ENCODE data around the gene ALKBH6.

The ALKBH6 gene

GRCh38 chr19:36058481-36059179 lies 44.6 kb upstream of the ALKBH6 start:
- POLR2A ChIA-PET: no interaction called here
- TF ChIP-seq CTBP1 (IDR thresholded peaks at IDR 0.05; ENCODE audit: borderline replicate concordance) (no peak), FOXA1 (IDR thresholded peaks at IDR 0.05) (no peak), TARDBP (IDR thresholded peaks at IDR 0.05) (no peak), FOXM1 (IDR thresholded peaks at IDR 0.05; ENCODE audit: borderline replicate concordance) (no peak), SUZ12 (IDR thresholded peaks at IDR 0.05) (no peak), ARNT (IDR thresholded peaks at IDR 0.05) (no peak), L3MBTL2 (conservative IDR thresholded peaks at IDR 0.05) (no peak), PKNOX1 (IDR thresholded peaks at IDR 0.05) (no peak), LEF1 (IDR thresholded peaks at IDR 0.05; ENCODE audit: borderline replicate concordance) (no peak), HDGF (IDR thresholded peaks at IDR 0.05; ENCODE audit: borderline replicate concordance) (no peak), NFRKB (IDR thresholded peaks at IDR 0.05) (no peak), BHLHE40 (IDR thresholded peaks at IDR 0.05; ENCODE audit: borderline replicate concordance) (no peak), SP1 (IDR thresholded peaks at IDR 0.05) (no peak), ZNF384 (IDR thresholded peaks at IDR 0.05) (no peak), ELF4 (IDR thresholded peaks at IDR 0.05) (no peak), FOXK2 (IDR thresholded peaks at IDR 0.05) (no peak)
- CTCF ChIA-PET: no interaction called here
- no peak for DNase-seq (ENCODE audit: extremely low spot score)

GRCh38 chr19:36054733-36055686 lies 41.0 kb upstream of the ALKBH6 start, which contains the start of gene WDR62:
Gene WDR62 (plus strand): TSS chr19:36054897. CDS start chr19:36054972, 75 bp downstream.
- POLR2A ChIA-PET: interaction anchor here (0.7 to 1.7 kb wide), 11 partner anchors 11 to 307 kb away, joined by 3 to 9 read pairs (median 4); partner anchors contain the start of genes ALKBH6, LIN37, POLR2I and TBCB
- DNase-seq (ENCODE audit: extremely low spot score): peak; percentile 93
- TF ChIP-seq SUZ12 (IDR thresholded peaks at IDR 0.05) (no peak), ELF4 (IDR thresholded peaks at IDR 0.05) (no peak), TARDBP (IDR thresholded peaks at IDR 0.05) (no peak), L3MBTL2 (conservative IDR thresholded peaks at IDR 0.05) (peak; percentile 94), FOXA1 (IDR thresholded peaks at IDR 0.05) (no peak), FOXM1 (IDR thresholded peaks at IDR 0.05; ENCODE audit: borderline replicate concordance) (0 out of 2 replicates have a peak, but pooled peaks have one; percentile 19)
- CTCF ChIA-PET: interaction anchor here (0.8 kb wide), 1 partner anchor 124 kb away, joined by 3 read pairs; no protein-coding TSS in a partner anchor

GRCh38 chr19:36054119-36054732 lies 40.2 kb upstream of the ALKBH6 start, which contains the start of gene THAP8:
Gene THAP8 (minus strand): TSS chr19:36054285. CDS start chr19:36054217, 68 bp downstream.
- ChIA-PET POLR2A (interaction anchor here (0.6 to 1.7 kb wide), 15 partner anchors 10 to 306 kb away, joined by 3 to 9 read pairs (median 4); partner anchors contain the start of genes ALKBH6, LIN37, POLR2I and TBCB), CTCF (interaction anchor here (0.8 kb wide), 1 partner anchor 123 kb away, joined by 3 read pairs; no protein-coding TSS in a partner anchor)
- DNase-seq (ENCODE audit: extremely low spot score): peak; percentile 96
- TF ChIP-seq SP1 (IDR thresholded peaks at IDR 0.05) (no peak), ZNF384 (IDR thresholded peaks at IDR 0.05) (no peak), FOXK2 (IDR thresholded peaks at IDR 0.05) (no peak), L3MBTL2 (conservative IDR thresholded peaks at IDR 0.05) (no peak; the same call in none of the 2 replicates), ARNT (IDR thresholded peaks at IDR 0.05) (no peak), PKNOX1 (IDR thresholded peaks at IDR 0.05) (peak; percentile 83), CTBP1 (IDR thresholded peaks at IDR 0.05; ENCODE audit: borderline replicate concordance) (no peak), HDGF (IDR thresholded peaks at IDR 0.05; ENCODE audit: borderline replicate concordance) (0 out of 2 replicates have a peak, but pooled peaks have one; percentile 31), TARDBP (IDR thresholded peaks at IDR 0.05) (0 out of 2 replicates have a peak, but pooled peaks have one; percentile 22), NFRKB (IDR thresholded peaks at IDR 0.05) (no peak), FOXM1 (IDR thresholded peaks at IDR 0.05; ENCODE audit: borderline replicate concordance) (no peak), FOXA1 (IDR thresholded peaks at IDR 0.05) (no peak), BHLHE40 (IDR thresholded peaks at IDR 0.05; ENCODE audit: borderline replicate concordance) (peak; percentile 45; the same call in 1 of the 2 replicates), ELF4 (IDR thresholded peaks at IDR 0.05) (no peak), LEF1 (IDR thresholded peaks at IDR 0.05; ENCODE audit: borderline replicate concordance) (no peak), SUZ12 (IDR thresholded peaks at IDR 0.05) (no peak)

- no peak for DNase-seq (ENCODE audit: extremely low spot score)
- POLR2A ChIA-PET: no interaction called here
- TF ChIP-seq L3MBTL2 (conservative IDR thresholded peaks at IDR 0.05) (no peak), PKNOX1 (IDR thresholded peaks at IDR 0.05) (peak; percentile 84), FOXM1 (IDR thresholded peaks at IDR 0.05; ENCODE audit: borderline replicate concordance) (no peak)
- CTCF ChIA-PET: no interaction called here
Observed at GRCh38 chr19:36051637-36052036, 37.6 kb upstream of the ALKBH6 start.

- POLR2A ChIA-PET: no interaction called here
Observed at GRCh38 chr19:36051236-36051635, 37.2 kb upstream of the ALKBH6 start.

More at GRCh38 chr19:36051236-36051635, 37.2 kb upstream of the ALKBH6 start:
- CTCF ChIA-PET: no interaction called here
- no peak for TF ChIP-seq CTBP1 (IDR thresholded peaks at IDR 0.05; ENCODE audit: borderline replicate concordance)
- no peak for TF ChIP-seq ZNF384 (IDR thresholded peaks at IDR 0.05)
- no peak for TF ChIP-seq BHLHE40 (IDR thresholded peaks at IDR 0.05; ENCODE audit: borderline replicate concordance)
- TF ChIP-seq L3MBTL2 (conservative IDR thresholded peaks at IDR 0.05): no peak
- TF ChIP-seq FOXM1 (IDR thresholded peaks at IDR 0.05; ENCODE audit: borderline replicate concordance): no peak
- TF ChIP-seq SP1 (IDR thresholded peaks at IDR 0.05): no peak
- TF ChIP-seq HDGF (IDR thresholded peaks at IDR 0.05; ENCODE audit: borderline replicate concordance): no peak
- no peak for TF ChIP-seq NFRKB (IDR thresholded peaks at IDR 0.05)
- TF ChIP-seq ARNT (IDR thresholded peaks at IDR 0.05): no peak
- TF ChIP-seq LEF1 (IDR thresholded peaks at IDR 0.05; ENCODE audit: borderline replicate concordance): no peak
- TF ChIP-seq FOXK2 (IDR thresholded peaks at IDR 0.05): no peak
- no peak for TF ChIP-seq PKNOX1 (IDR thresholded peaks at IDR 0.05)
- no peak for TF ChIP-seq FOXA1 (IDR thresholded peaks at IDR 0.05)
- no peak for TF ChIP-seq SUZ12 (IDR thresholded peaks at IDR 0.05)
- no peak for TF ChIP-seq ELF4 (IDR thresholded peaks at IDR 0.05)
- TF ChIP-seq TARDBP (IDR thresholded peaks at IDR 0.05): no peak
- DNase-seq (ENCODE audit: extremely low spot score): no peak
